CD4-positive, CD25-positive, alpha-beta regulatory T cell (primary cell): ENCODE results near the gene EGLN3. TPM values are rescaled to one million over a fixed set of nuclear protein-coding genes. Genes with fewer than 3 reads are reported as not detected.

Source experiments
- ATAC-seq, 2 donors: fragments of 150-1000 bp; cut with Tn5 transposase; one replicate each; pipeline ENCODE4 v1.10.0; 2021; ENCODE audit warnings: low read depth in 2 of 2, moderate number of reproducible peaks in 2 of 2, moderate library complexity in 1 of 2
- DNase-seq, 3 donors: peaks; one replicate each; pipeline versions ENCODE4 v3.0.0 to v3.0.0-alpha.2; 2012 to 2022; ENCODE audit warnings: mixed read lengths in 1 of 3
- H3K27ac ChIP-seq: one replicate; pipeline ENCODE4 v1.7.0; 2013; ENCODE audit warnings: mild to moderate bottlenecking, low read length; ENCODE audit not compliant: insufficient read depth, poor library complexity, severe bottlenecking
- H3K27me3 ChIP-seq: one replicate; pipeline ENCODE4 v1.7.0; 2013; ENCODE audit warnings: low read length; ENCODE audit not compliant: control insufficient read depth, insufficient read depth
- H3K36me3 ChIP-seq: one replicate; pipeline ENCODE4 v1.7.0; 2013; ENCODE audit warnings: mild to moderate bottlenecking, low read length, moderate library complexity; ENCODE audit not compliant: control insufficient read depth, insufficient read depth
- H3K4me1 ChIP-seq: 2 replicates; pipeline ENCODE4 v1.7.0; 2013; ENCODE audit warnings: mild to moderate bottlenecking, low read length; ENCODE audit not compliant: insufficient read depth, control insufficient read depth, poor library complexity, severe bottlenecking
- H3K4me3 ChIP-seq: one replicate; pipeline ENCODE4 v1.7.0; 2013; ENCODE audit warnings: low read depth, mild to moderate bottlenecking, low read length, moderate library complexity
- H3K9me3 ChIP-seq, 2 experiments: 1 replicate in 1 of 2; 2 replicates in 1 of 2; pipeline ENCODE4 v1.7.0; 2013; ENCODE audit warnings: low read length in 2 of 2, mild to moderate bottlenecking in 1 of 2, moderate library complexity in 1 of 2; ENCODE audit not compliant: control insufficient read depth in 2 of 2
- H3K27ac Mint-ChIP-seq, 3 donors: one replicate each; pipeline ENCODE4 v1.8.0; 2020 to 2022; ENCODE audit warnings: mild to moderate bottlenecking in 3 of 3, mixed read lengths in 3 of 3, moderate library complexity in 2 of 3
- H3K27me3 Mint-ChIP-seq: one replicate; pipeline ENCODE4 v1.8.0; 2022; ENCODE audit warnings: mild to moderate bottlenecking, mixed read lengths
- H3K36me3 Mint-ChIP-seq: one replicate; pipeline ENCODE4 v1.8.0; 2020; ENCODE audit warnings: mixed read lengths
- H3K4me1 Mint-ChIP-seq, 4 donors: one replicate each; pipeline ENCODE4 v1.8.0; 2020 to 2022; ENCODE audit warnings: mixed read lengths in 4 of 4, mild to moderate bottlenecking in 1 of 4
- H3K4me3 Mint-ChIP-seq, 4 donors: one replicate each; pipeline ENCODE4 v1.8.0; 2020 to 2022; ENCODE audit warnings: mild to moderate bottlenecking in 4 of 4, mixed read lengths in 4 of 4, moderate library complexity in 3 of 4
- H3K9me3 Mint-ChIP-seq, 7 donors: one replicate each; pipeline ENCODE4 v1.8.0; 2020 to 2022; ENCODE audit warnings: mixed read lengths in 7 of 7, mild to moderate bottlenecking in 3 of 7, moderate library complexity in 2 of 7
- polyA plus RNA-seq, 4 donors: library from polyadenylated mRNA; unstranded; fragments of 300-500 nt; fragmentation: Illumina TruSeq; gene quantifications; one replicate each; pipeline ENCODE4 v1.2.3, GENCODE V29; 2021
- total RNA-seq: library from RNA; stranded (reverse); gene quantifications from one replicate; pipeline ENCODE4 v1.2.3, GENCODE V29; 2022

The EGLN3 gene
- total and polyA plus RNA-seq, 5 donors from 2014 or later = 0.24 to 1.4 TPM; not detected in 3

- ATAC-seq = no peak
- Histone ChIP-seq H3K27me3 (no peaks in the 10 kb centered on the region), H3K36me3 (no peaks in the 10 kb centered on the region), H3K9me3 (no peaks in the 10 kb centered on the region), H3K4me1 (no peaks in the 10 kb centered on the region), H3K4me3 (no peak overlapping the region), H3K27ac (no peak overlapping the region)
- Mint-ChIP-seq H3K4me1 (no peaks in the 10 kb centered on the region), H3K4me3 (no peak overlapping the region), H3K27me3 (peaks cover 4% of the 10 kb centered on the region), H3K36me3 (no peaks in the 10 kb centered on the region), H3K27ac (no peak overlapping the region), H3K9me3 (peaks cover 0 to 7% (median 0%) of the 10 kb centered on the region in 7 donors)
- no peak for DNase-seq
These were observed 43.9 kb downstream of the EGLN3 start for GRCh38 chr14:33906968-33907367.

GRCh38 chr14:33904609-33905008 is 46.3 kb downstream of the EGLN3 start:
- DNase-seq (no peak), ATAC-seq (no peak)
- Mint-ChIP-seq H3K4me3 (no peak overlapping the region), H3K9me3 (peaks cover 0 to 7% (median 0%) of the 10 kb centered on the region in 7 donors), H3K27me3 (peaks cover 4% of the 10 kb centered on the region), H3K36me3 (no peaks in the 10 kb centered on the region), H3K4me1 (no peaks in the 10 kb centered on the region), H3K27ac (no peak overlapping the region)
- Histone ChIP-seq H3K4me3 (no peak overlapping the region), H3K4me1 (no peaks in the 10 kb centered on the region), H3K9me3 (no peaks in the 10 kb centered on the region), H3K27me3 (no peaks in the 10 kb centered on the region), H3K36me3 (no peaks in the 10 kb centered on the region), H3K27ac (no peak overlapping the region)

GRCh38 chr14:33903369-33903768 is 47.5 kb downstream of the EGLN3 start:
- DNase-seq (no peak), ATAC-seq (no peak)
- Mint-ChIP-seq H3K36me3 (no peaks in the 10 kb centered on the region), H3K27ac (no peak overlapping the region), H3K4me1 (no peaks in the 10 kb centered on the region), H3K27me3 (peaks cover 4% of the 10 kb centered on the region), H3K9me3 (peaks cover 0 to 8% (median 0%) of the 10 kb centered on the region in 7 donors), H3K4me3 (no peak overlapping the region)
- Histone ChIP-seq H3K9me3 (no peaks in the 10 kb centered on the region), H3K27ac (no peak overlapping the region), H3K4me3 (no peak overlapping the region), H3K27me3 (no peaks in the 10 kb centered on the region), H3K4me1 (no peaks in the 10 kb centered on the region), H3K36me3 (no peaks in the 10 kb centered on the region)

DNA sequence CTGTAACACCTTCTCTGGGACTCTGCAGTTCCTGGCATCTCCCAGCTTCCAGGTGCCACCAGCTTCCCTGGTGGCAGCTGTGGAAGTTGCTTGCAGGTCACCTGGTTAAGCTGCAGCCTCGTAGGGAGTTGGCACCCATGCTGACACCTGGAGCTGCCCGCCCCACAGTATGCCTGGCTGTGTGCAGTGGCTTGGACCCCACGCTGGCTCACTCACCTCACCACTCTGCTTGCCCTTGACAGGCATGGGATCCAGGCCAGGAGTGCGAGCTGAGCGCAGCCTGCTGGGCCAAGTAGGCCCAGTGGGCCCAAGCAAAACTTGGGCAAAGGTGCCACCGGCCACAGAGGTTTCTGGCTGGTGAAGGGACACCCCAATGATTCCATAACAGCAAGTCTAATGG is 48.5 kb downstream of the EGLN3 start:
- Histone ChIP-seq H3K27me3 (no peaks in the 10 kb centered on the region), H3K4me1 (no peaks in the 10 kb centered on the region), H3K27ac (no peak overlapping the region), H3K9me3 (no peaks in the 10 kb centered on the region), H3K4me3 (no peak overlapping the region), H3K36me3 (no peaks in the 10 kb centered on the region)
- no peak for DNase-seq
- no peaks in the 10 kb centered on the region for H3K4me1 Mint-ChIP-seq
- H3K36me3 Mint-ChIP-seq = no peaks in the 10 kb centered on the region
- H3K9me3 Mint-ChIP-seq = peaks cover 0 to 10% (median 0%) of the 10 kb centered on the region in 7 donors
- ATAC-seq = no peak
- no peak overlapping the region for H3K4me3 Mint-ChIP-seq
- H3K27ac Mint-ChIP-seq = no peak overlapping the region
- H3K27me3 Mint-ChIP-seq = peaks cover 3% of the 10 kb centered on the region

DNA sequence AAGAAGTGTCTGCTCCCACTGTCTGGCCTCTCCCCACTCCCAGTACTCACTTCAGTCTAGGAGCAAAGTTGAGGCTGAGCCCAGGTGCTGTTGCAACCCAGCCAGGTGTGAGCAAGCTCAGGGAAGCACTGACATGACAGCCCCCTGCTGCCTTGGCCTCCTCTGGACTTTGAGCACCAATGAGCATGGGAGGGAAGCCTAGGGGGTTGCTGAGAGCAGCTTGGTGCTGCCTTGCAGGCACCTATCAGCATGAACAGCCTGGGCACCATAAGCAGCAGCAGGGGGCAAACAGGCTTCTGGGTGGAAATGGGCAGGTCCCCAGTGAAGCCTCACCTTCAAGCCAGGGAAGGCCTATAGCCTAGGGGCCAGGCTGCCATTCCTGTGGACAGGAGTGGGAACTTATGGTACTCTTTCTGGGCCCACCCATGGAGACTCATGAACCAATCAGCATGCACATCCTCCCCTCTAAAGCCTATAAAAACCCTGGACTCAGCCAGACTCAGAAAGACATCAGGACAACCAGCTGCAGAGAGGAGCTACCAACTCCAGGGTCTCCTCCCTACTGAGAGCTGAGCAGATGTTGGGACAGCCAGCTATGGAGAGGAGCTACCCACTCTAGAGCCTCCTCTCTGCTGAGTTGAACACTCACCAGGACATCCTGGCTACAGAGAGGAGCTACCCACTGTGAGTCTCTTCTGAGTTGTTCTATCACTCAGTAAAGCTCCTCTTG is 49.3 kb downstream of the EGLN3 start:
- Mint-ChIP-seq H3K27ac (no peak overlapping the region), H3K9me3 (peaks cover 0 to 13% (median 0%) of the 10 kb centered on the region in 7 donors), H3K4me1 (no peaks in the 10 kb centered on the region), H3K36me3 (no peaks in the 10 kb centered on the region), H3K27me3 (no peaks in the 10 kb centered on the region), H3K4me3 (no peak overlapping the region)
- Histone ChIP-seq H3K4me1 (no peaks in the 10 kb centered on the region), H3K27ac (no peak overlapping the region), H3K27me3 (no peaks in the 10 kb centered on the region), H3K36me3 (no peaks in the 10 kb centered on the region), H3K9me3 (no peaks in the 10 kb centered on the region), H3K4me3 (no peak overlapping the region)
- DNase-seq (no peak), ATAC-seq (no peak)

GRCh38 chr14:33900706-33901105 is 50.2 kb downstream of the EGLN3 start:
- H3K36me3 ChIP-seq = no peaks in the 10 kb centered on the region
- DNase-seq (no peak), ATAC-seq (no peak)
- no peaks in the 10 kb centered on the region for H3K9me3 ChIP-seq
- Mint-ChIP-seq H3K27me3 (no peaks in the 10 kb centered on the region), H3K4me3 (no peak overlapping the region), H3K9me3 (peaks cover 0 to 15% (median 0%) of the 10 kb centered on the region in 7 donors), H3K27ac (no peak overlapping the region), H3K4me1 (no peaks in the 10 kb centered on the region), H3K36me3 (no peaks in the 10 kb centered on the region)
- H3K27ac ChIP-seq = no peak overlapping the region
- H3K4me3 ChIP-seq = no peak overlapping the region
- H3K27me3 ChIP-seq = no peaks in the 10 kb centered on the region
- H3K4me1 ChIP-seq = no peaks in the 10 kb centered on the region

DNA sequence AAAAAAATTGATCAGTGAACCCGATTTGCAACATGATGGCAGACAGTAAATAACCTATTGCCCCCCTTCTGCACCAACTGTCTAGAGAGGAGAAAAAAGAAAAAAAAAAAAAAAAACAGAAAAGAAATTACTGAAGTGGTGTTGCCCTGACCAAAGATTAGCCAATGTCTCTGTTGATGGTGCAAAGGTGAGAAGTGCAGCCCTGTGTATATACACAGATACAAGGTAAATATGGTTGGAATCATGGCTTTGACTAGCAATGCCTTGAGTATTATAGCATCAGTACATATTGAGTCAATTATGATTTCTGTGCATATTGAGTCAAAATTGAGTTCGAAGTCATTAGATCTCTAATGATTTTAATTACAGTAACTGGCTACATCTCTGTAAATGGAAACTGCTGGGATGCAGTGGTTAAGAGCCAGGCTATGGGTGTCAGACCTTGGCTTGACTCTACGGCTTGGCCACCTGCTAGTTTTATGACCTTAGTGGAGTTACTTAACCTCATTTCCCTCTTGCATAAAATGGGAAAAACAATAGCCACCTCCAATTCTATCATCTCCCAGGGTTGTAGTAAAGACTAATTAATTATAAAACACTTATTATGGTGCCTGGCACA is 51.0 kb downstream of the EGLN3 start:
- H3K27ac ChIP-seq = no peak overlapping the region
- DNase-seq (no peak), ATAC-seq (no peak)
- Mint-ChIP-seq H3K4me1 (no peaks in the 10 kb centered on the region), H3K27ac (no peak overlapping the region), H3K9me3 (peaks cover 0 to 16% (median 3%) of the 10 kb centered on the region in 7 donors), H3K27me3 (no peaks in the 10 kb centered on the region), H3K4me3 (no peak overlapping the region), H3K36me3 (no peaks in the 10 kb centered on the region)
- no peak overlapping the region for H3K4me3 ChIP-seq
- no peaks in the 10 kb centered on the region for H3K36me3 ChIP-seq
- no peaks in the 10 kb centered on the region for H3K9me3 ChIP-seq
- no peaks in the 10 kb centered on the region for H3K27me3 ChIP-seq
- H3K4me1 ChIP-seq = no peaks in the 10 kb centered on the region
